Activated CD8-positive, alpha-beta T cell treated with anti-CD3 and anti-CD28 coated beads for 36 hours (primary cell): ENCODE data around the gene TCHP. TPM values are rescaled to one million over a fixed set of nuclear protein-coding genes. Genes with fewer than 3 reads are reported as not detected.
"Not testable (repeated sequence)": the region's sequence is repeated elsewhere in the genome, so short reads cannot be mapped to it uniquely, and the experiment has no call there.

Experiments used
- ATAC-seq: fragments of 200-7000 bp; cut with Tn5 transposase; one replicate; pipeline ENCODE4 v1.10.0; 2021; ENCODE audit warnings: mild to moderate bottlenecking, moderate library complexity
- CTCF ChIA-PET: fragments of 350-600 bp; sonication (Branson Sonifier 250); formaldehyde crosslinking; loops from one replicate; lab custom pipeline; 2021; ENCODE audit warnings: antibody characterized with exemption; lab: Charles Lee
- POLR2A ChIA-PET: fragments of 350-600 bp; sonication (Branson Sonifier 250); formaldehyde crosslinking; loops from one replicate; lab custom pipeline; 2021; ENCODE audit warnings: antibody characterized with exemption; lab: Charles Lee
- DNase-seq: peaks from one replicate; pipeline ENCODE4 v3.0.0-alpha.2; 2020
- H3K27ac Mint-ChIP-seq: one replicate; pipeline ENCODE4 v1.8.0; 2021; ENCODE audit warnings: mild to moderate bottlenecking, mixed read lengths
- H3K27me3 Mint-ChIP-seq: one replicate; pipeline ENCODE4 v1.8.0; 2021; ENCODE audit warnings: mixed read lengths
- H3K36me3 Mint-ChIP-seq: one replicate; pipeline ENCODE4 v1.8.0; 2021; ENCODE audit warnings: low read depth, mixed read lengths
- H3K4me1 Mint-ChIP-seq: one replicate; pipeline ENCODE4 v1.8.0; 2021; ENCODE audit warnings: low read depth, mixed read lengths
- H3K4me3 Mint-ChIP-seq: one replicate; pipeline ENCODE4 v1.8.0; 2021; ENCODE audit warnings: mild to moderate bottlenecking, moderate library complexity, mixed read lengths
- H3K9me3 Mint-ChIP-seq: one replicate; pipeline ENCODE4 v1.8.0; 2021; ENCODE audit warnings: mixed read lengths
- intact Hi-C: fragments of 100-400 bp; cut with micrococcal nuclease; formaldehyde crosslinking; loops from one replicate; pipeline ENCODE4 v1.10.0; 2022
- total RNA-seq, 2 experiments: library from RNA; stranded (reverse); gene quantifications; one replicate each; pipeline ENCODE4 v1.2.3, GENCODE V29; 2021
- TF ChIP-seq, protein P1 (sequence below): fragments of 200-600 bp; IDR thresholded peaks from one replicate; pipeline ENCODE4 v1.8.0; 2022; ENCODE audit warnings: antibody characterized with exemption, mild to moderate bottlenecking

Gene TCHP
- total RNA-seq, 2 experiments from 2014 or later = 19.9 to 21.0 TPM

DNA sequence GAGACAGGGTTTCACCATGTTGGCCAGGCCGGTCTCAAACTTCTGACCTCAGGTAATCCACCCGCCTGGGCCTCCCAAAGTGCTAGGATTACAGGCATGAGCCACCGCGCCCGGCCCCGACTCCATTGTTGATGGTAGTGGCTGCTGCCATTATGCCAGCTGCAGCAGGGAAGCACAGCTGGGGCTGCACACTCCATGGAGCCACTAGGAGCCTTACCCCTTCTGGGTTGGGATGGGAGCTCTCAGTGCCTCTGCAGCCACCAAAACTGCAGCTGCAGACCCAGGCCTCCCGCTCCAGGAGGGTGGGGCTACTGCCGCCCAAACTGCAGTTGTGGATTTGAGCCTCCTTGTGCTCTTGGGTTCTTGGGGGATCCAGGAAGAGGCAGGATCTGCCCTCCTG is 25.9 kb downstream of the TCHP start:
- H3K4me1 Mint-ChIP-seq = no peaks in the 10 kb centered on the region
- no peak overlapping the region for H3K4me3 Mint-ChIP-seq
- H3K9me3 Mint-ChIP-seq = no peaks in the 10 kb centered on the region
- no peak overlapping the region for H3K27ac Mint-ChIP-seq
- ATAC-seq (no peak), DNase-seq (no peak)
- H3K27me3 Mint-ChIP-seq = no peaks in the 10 kb centered on the region
- intact Hi-C loops = no loop called here
- TF ChIP-seq, protein P1, sequence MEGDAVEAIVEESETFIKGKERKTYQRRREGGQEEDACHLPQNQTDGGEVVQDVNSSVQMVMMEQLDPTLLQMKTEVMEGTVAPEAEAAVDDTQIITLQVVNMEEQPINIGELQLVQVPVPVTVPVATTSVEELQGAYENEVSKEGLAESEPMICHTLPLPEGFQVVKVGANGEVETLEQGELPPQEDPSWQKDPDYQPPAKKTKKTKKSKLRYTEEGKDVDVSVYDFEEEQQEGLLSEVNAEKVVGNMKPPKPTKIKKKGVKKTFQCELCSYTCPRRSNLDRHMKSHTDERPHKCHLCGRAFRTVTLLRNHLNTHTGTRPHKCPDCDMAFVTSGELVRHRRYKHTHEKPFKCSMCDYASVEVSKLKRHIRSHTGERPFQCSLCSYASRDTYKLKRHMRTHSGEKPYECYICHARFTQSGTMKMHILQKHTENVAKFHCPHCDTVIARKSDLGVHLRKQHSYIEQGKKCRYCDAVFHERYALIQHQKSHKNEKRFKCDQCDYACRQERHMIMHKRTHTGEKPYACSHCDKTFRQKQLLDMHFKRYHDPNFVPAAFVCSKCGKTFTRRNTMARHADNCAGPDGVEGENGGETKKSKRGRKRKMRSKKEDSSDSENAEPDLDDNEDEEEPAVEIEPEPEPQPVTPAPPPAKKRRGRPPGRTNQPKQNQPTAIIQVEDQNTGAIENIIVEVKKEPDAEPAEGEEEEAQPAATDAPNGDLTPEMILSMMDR = no peak
- peaks cover 9% of the 10 kb centered on the region for H3K36me3 Mint-ChIP-seq
- ChIA-PET CTCF (interaction anchor here (1.3 to 5.1 kb wide), 3 partner anchors 22 to 72 kb away, joined by 4 to 34 read pairs (median 5); partner anchors contain the start of gene TCHP), POLR2A (interaction anchor here (0.6 to 1.3 kb wide), 3 partner anchors 10 to 25 kb away, joined by 3 read pairs; partner anchors contain the start of gene TCHP)

DNA sequence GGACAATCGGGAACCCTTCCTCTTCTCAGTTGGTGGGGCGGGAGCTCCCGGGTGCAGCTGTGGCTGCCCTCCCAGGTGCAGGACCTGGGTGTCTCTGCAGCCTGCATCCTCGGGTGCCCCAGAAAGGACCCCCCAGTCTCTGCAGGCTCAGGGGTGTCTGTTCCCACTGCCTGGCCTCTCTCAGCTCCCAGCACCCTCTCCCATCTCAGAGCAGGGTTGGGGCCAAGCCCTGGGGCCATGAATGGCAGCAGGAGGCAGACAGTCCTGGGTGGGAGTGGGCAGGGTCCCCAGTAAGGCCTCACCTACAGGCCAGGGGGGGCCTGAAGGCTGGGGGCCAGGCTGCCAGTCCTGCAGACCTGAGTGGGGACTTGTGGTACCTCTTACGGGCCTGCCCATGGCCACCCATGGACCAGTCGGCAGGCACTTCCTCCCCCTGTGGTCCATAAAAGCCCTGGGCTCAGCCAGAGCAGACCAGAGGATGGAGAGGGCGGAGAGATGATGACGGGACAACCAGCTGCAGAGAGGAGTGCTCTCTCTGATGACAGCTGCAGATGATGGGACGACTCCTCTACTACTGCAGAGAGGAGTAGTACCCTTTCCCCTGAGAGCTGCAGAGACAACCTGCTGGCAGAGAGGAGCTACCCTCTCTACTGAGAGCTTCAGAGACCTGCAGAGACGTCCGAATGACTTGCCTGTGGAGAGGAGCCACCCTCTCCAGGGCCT is 26.6 kb downstream of the TCHP start:
- intact Hi-C loops = loop anchor here (1.0 kb wide), 1 partner anchor 73 kb away; no protein-coding TSS in a partner anchor
- POLR2A ChIA-PET = interaction anchor here (0.6 to 1.3 kb wide), 4 partner anchors 11 to 26 kb away, joined by 3 read pairs; partner anchors contain the start of gene TCHP

DNA sequence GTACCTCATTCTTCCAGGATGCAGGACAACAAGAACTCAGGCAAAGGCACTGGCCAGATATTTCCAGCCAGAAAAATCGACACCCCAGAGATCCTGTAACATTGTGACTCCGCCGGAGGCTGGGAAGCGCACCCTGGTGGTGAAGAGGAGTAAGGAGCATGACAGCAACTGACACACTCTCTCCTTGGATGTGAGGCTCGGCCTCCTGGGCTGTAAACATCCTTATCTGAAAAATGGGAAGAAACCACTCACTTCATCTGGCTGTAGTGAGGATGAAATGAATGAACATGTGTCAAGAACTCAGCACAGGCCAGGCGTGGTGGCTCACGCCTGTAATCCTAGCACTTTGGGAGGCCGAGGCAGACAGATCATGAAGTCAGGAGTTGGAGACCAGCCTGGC is 27.5 kb downstream of the TCHP start:
- no peaks in the 10 kb centered on the region for H3K9me3 Mint-ChIP-seq
- DNase-seq (peak; percentile 51), ATAC-seq (peak; percentile 58)
- peak overlapping the region; percentile 31 for H3K27ac Mint-ChIP-seq
- H3K36me3 Mint-ChIP-seq = peaks cover 14% of the 10 kb centered on the region
- H3K4me3 Mint-ChIP-seq = no peak overlapping the region
- H3K27me3 Mint-ChIP-seq = no peaks in the 10 kb centered on the region
- intact Hi-C loops = loop anchor here (1.0 kb wide), 1 partner anchor 74 kb away; no protein-coding TSS in a partner anchor
- CTCF ChIA-PET = interaction anchor here (0.8 to 5.1 kb wide), 8 partner anchors 13 to 84 kb away, joined by 3 to 34 read pairs (median 5); no protein-coding TSS in a partner anchor
- POLR2A ChIA-PET = no interaction called here
- no peaks in the 10 kb centered on the region for H3K4me1 Mint-ChIP-seq
- TF ChIP-seq, protein P1 = peak; percentile 67

More for the DNA sequence above, 26.6 kb downstream of the TCHP start:
- TF ChIP-seq, protein P1 = no peak
- Mint-ChIP-seq H3K4me3 (no peak overlapping the region), H3K9me3 (no peaks in the 10 kb centered on the region), H3K4me1 (no peaks in the 10 kb centered on the region), H3K27me3 (no peaks in the 10 kb centered on the region), H3K36me3 (peaks cover 7% of the 10 kb centered on the region), H3K27ac (no peak overlapping the region)
- DNase-seq = no peak
- no peak for ATAC-seq
- CTCF ChIA-PET = interaction anchor here (1.3 to 5.1 kb wide), 3 partner anchors 12 to 73 kb away, joined by 5 to 34 read pairs (median 5); no protein-coding TSS in a partner anchor

DNA sequence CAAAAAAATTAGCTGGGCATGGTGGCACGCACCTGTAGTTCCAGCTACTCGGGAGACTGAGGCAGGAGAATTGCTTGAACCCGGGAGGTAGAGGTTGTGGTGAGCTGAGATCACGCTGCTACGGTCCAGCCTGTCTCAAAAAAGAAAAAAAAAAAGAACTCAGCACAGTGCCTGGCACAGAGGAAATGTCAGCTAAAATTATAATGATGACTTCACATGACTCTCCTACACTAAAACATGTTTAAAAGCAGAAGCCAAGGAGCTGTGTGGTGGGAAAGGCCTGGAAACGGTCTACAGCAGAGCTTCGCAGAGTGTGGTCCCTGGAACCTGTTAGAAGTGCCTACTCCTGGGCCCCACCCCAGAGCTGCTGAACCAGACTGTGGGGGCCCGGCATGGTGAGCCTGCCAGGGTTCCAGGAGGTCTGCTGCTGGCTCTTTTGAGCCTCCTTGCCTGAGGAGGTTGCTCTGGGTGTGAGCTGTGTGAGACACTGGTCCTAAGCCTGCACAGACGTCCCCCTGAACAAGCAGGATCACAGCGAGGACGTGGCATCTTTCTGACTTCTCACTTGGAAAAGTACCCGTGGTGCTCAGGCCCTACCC is 28.1 kb downstream of the TCHP start:
- Mint-ChIP-seq H3K36me3 (peaks cover 16% of the 10 kb centered on the region), H3K27me3 (no peaks in the 10 kb centered on the region), H3K9me3 (no peaks in the 10 kb centered on the region), H3K27ac (no peak overlapping the region), H3K4me3 (no peak overlapping the region), H3K4me1 (no peaks in the 10 kb centered on the region)
- DNase-seq (no peak), ATAC-seq (no peak)
- POLR2A ChIA-PET = interaction anchor here (1.2 kb wide), 1 partner anchor 36 kb away, joined by 6 read pairs; no protein-coding TSS in a partner anchor
- TF ChIP-seq, protein P1 = no peak
- intact Hi-C loops = no loop called here
- CTCF ChIA-PET = interaction anchor here (0.6 to 5.1 kb wide), 9 partner anchors 13 to 86 kb away, joined by 3 to 34 read pairs (median 5); no protein-coding TSS in a partner anchor

DNA sequence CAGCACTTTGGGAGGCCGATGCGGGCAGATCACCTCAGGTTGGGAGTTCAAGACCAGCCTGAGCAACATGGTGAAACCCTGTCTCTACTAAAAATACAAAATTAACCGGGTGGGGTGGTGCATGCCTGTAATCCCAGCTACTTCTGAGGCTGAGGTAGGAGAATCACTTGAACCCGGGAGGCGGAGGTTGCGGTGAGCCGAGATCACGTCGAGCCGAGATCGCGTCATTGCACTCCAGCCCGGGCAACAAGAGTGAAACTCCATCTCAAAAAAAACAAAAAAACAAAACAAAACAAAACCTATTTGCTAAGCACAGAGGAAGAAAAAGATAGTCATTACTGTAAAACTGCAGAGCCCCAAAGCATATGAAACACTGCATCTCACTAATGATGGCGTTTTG is 29.3 kb downstream of the TCHP start:
- intact Hi-C loops, H3K4me3 Mint-ChIP-seq, H3K27ac Mint-ChIP-seq, H3K4me1 Mint-ChIP-seq, ATAC-seq, DNase-seq, H3K27me3 Mint-ChIP-seq, H3K9me3 Mint-ChIP-seq: not testable (repeated sequence)
- ChIA-PET CTCF (interaction anchor here (1.0 to 5.1 kb wide), 3 partner anchors 29 to 168 kb away, joined by 4 to 34 read pairs (median 5); partner anchors contain the start of gene TCHP), POLR2A (interaction anchor here (1.2 kb wide), 1 partner anchor 35 kb away, joined by 6 read pairs; no protein-coding TSS in a partner anchor)
- H3K36me3 Mint-ChIP-seq = peaks cover 22% of the 10 kb centered on the region
